H1 (cell line): ENCODE measurements around the gene HSPA1A. TPM values are rescaled to one million over a fixed set of nuclear protein-coding genes. Genes with fewer than 3 reads are reported as not detected.
A peak's percentile ranks its signal among the peaks of the same experiment; 100 is the strongest.

Source experiments
- CTCF ChIA-PET: fragments of 300-600 bp; sonication (Branson Sonifier 250); formaldehyde crosslinking; loops from one replicate; lab custom pipeline; 2021; ENCODE audit not compliant: partially characterized antibody; lab: Charles Lee
- POLR2A ChIA-PET: fragments of 300-600 bp; sonication (Branson Sonifier 250); formaldehyde crosslinking; loops from one replicate; lab custom pipeline; 2021; ENCODE audit warnings: inconsistent platforms; ENCODE audit not compliant: partially characterized antibody; lab: Charles Lee
- DNase-seq, 2 experiments: peaks; one replicate each; pipeline versions ENCODE4 v3.0.0 to v3.0.0-alpha.2; 2010 to 2022; ENCODE audit warnings: low spot score in 2 of 2, low read depth in 1 of 2, mixed read lengths in 1 of 2
- FAIRE-seq: peaks from 2 replicates; lab custom pipeline; 2011; peaks lifted over from hg19 to GRCh38; lab: Jason Lieb, UNC
- H2AFZ ChIP-seq: 2 replicates; pipeline ENCODE4 v1.8.1; 2012; ENCODE audit warnings: low read length, inconsistent platforms
- H2AK5ac ChIP-seq: 2 replicates; pipeline ENCODE4 v1.6.1; 2013; ENCODE audit warnings: low read depth, low read length
- H2BK120ac ChIP-seq: replicated peaks from 2 replicates; pipeline ENCODE3; 2013; ENCODE audit warnings: low read depth, low read length, inconsistent platforms
- H2BK12ac ChIP-seq: 2 replicates; pipeline ENCODE4 v1.6.1; 2013; ENCODE audit warnings: low read depth, low read length
- H2BK15ac ChIP-seq: 2 replicates; pipeline ENCODE4 v1.6.1; 2013; ENCODE audit warnings: low read length
- H2BK20ac ChIP-seq: 2 replicates; pipeline ENCODE4 v1.6.1; 2013; ENCODE audit warnings: low read length
- H2BK5ac ChIP-seq: 2 replicates; pipeline ENCODE4 v1.6.1; 2013; ENCODE audit warnings: low read depth, low read length
- H3K14ac ChIP-seq: 2 replicates; pipeline ENCODE4 v1.6.1; 2013; ENCODE audit warnings: inconsistent platforms; ENCODE audit not compliant: insufficient read length
- H3K18ac ChIP-seq: 2 replicates; pipeline ENCODE4 v1.6.1; 2013; ENCODE audit warnings: low read length; ENCODE audit errors: extremely low read depth
- H3K23ac ChIP-seq: 2 replicates; pipeline ENCODE4 v1.6.1; 2013; ENCODE audit warnings: inconsistent platforms; ENCODE audit not compliant: insufficient read length
- H3K23me2 ChIP-seq: 2 replicates; pipeline ENCODE4 v1.6.1; 2013; ENCODE audit warnings: low read depth, low read length
- H3K27ac ChIP-seq: 2 replicates; pipeline ENCODE4 v1.6.1; 2011; ENCODE audit warnings: low read depth, low read length, inconsistent platforms
- H3K27me3 ChIP-seq, 4 experiments: replicated peaks in 1 of 4; 1 replicate in 1 of 4; 2 replicates in 3 of 4; pipeline versions ENCODE4 v1.6.1 to v1.8.1; 2011 to 2013; ENCODE audit warnings: low read length in 3 of 4, mild to moderate bottlenecking in 3 of 4, inconsistent platforms in 2 of 4, mixed read lengths in 2 of 4, moderate library complexity in 1 of 4; ENCODE audit not compliant: control insufficient read depth in 3 of 4, insufficient read depth in 3 of 4; ENCODE audit errors: extremely low read depth in 1 of 4
- H3K36me3 ChIP-seq, 4 experiments: 2 replicates each; pipeline versions ENCODE4 v1.6.1 to v1.8.1; 2011 to 2013; ENCODE audit warnings: mild to moderate bottlenecking in 4 of 4, low read length in 3 of 4, moderate library complexity in 2 of 4, control low read depth in 1 of 4, inconsistent platforms in 1 of 4; ENCODE audit not compliant: insufficient read depth in 4 of 4, control insufficient read depth in 2 of 4
- H3K4ac ChIP-seq: replicated peaks from 2 replicates; pipeline ENCODE3; 2013; ENCODE audit warnings: low read length, low read depth, mixed read lengths, inconsistent platforms; ENCODE audit not compliant: insufficient read length
- H3K4me1 ChIP-seq, 4 experiments: replicated peaks in 1 of 4; 1 replicate in 1 of 4; 2 replicates in 3 of 4; pipeline versions ENCODE4 v1.6.1 to v1.8.1; 2011 to 2013; ENCODE audit warnings: low read length in 3 of 4, inconsistent platforms in 2 of 4, mixed read lengths in 1 of 4; ENCODE audit not compliant: insufficient read depth in 4 of 4, control insufficient read depth in 3 of 4
- H3K4me2 ChIP-seq, 2 experiments: 2 replicates each; pipeline versions ENCODE4 v1.6.1 to v1.8.1; 2011 to 2013; ENCODE audit warnings: low read depth in 2 of 2, low read length in 2 of 2, control low read depth in 1 of 2, inconsistent platforms in 1 of 2, mild to moderate bottlenecking in 1 of 2; ENCODE audit not compliant: insufficient read depth in 1 of 2
- H3K4me3 ChIP-seq, 4 experiments: fragments of 200-600, 300-600 bp in 1 of 4; sonication (generic), shearing (Covaris generic), sonication (Bioruptor Twin) in 1 of 4; 2 replicates each; pipeline versions ENCODE4 v1.5.1 to v1.8.1; 2011 to 2016; ENCODE audit warnings: low read length in 4 of 4, low read depth in 3 of 4, control low read depth in 2 of 4, inconsistent platforms in 2 of 4, mild to moderate bottlenecking in 2 of 4, mixed read lengths in 1 of 4, moderate library complexity in 1 of 4; ENCODE audit not compliant: insufficient read depth in 2 of 4; ENCODE audit errors: extremely low read depth in 1 of 4
- H3K56ac ChIP-seq: replicated peaks from 2 replicates; pipeline ENCODE3; 2013; ENCODE audit warnings: low read depth, mild to moderate bottlenecking, mixed read lengths, low read length, inconsistent platforms; ENCODE audit not compliant: insufficient read length
- H3K79me1 ChIP-seq: 2 replicates; pipeline ENCODE4 v1.6.1; 2013; ENCODE audit warnings: low read depth, low read length, control low read depth
- H3K79me2 ChIP-seq, 2 experiments: 2 replicates each; pipeline versions ENCODE4 v1.6.1 to v1.8.1; 2012 to 2013; ENCODE audit warnings: low read length in 2 of 2, mild to moderate bottlenecking in 2 of 2, inconsistent platforms in 1 of 2; ENCODE audit not compliant: insufficient read depth in 2 of 2, control insufficient read depth in 1 of 2
- H3K9ac ChIP-seq, 4 experiments: replicated peaks in 1 of 4; 1 replicate in 1 of 4; 2 replicates in 3 of 4; pipeline versions ENCODE4 v1.6.1 to v1.8.1; 2011 to 2013; ENCODE audit warnings: low read depth in 3 of 4, low read length in 3 of 4, control low read depth in 2 of 4, mild to moderate bottlenecking in 2 of 4, moderate library complexity in 2 of 4, inconsistent platforms in 1 of 4; ENCODE audit errors: extremely low read depth in 1 of 4
- H3K9me3 ChIP-seq, 2 experiments: 2 replicates each; pipeline versions ENCODE4 v1.6.1 to v1.8.1; 2012 to 2013; ENCODE audit warnings: mild to moderate bottlenecking in 2 of 2, moderate library complexity in 2 of 2, control low read depth in 1 of 2, inconsistent platforms in 1 of 2, low read depth in 1 of 2, low read length in 1 of 2, mixed read lengths in 1 of 2; ENCODE audit not compliant: insufficient read depth in 2 of 2
- H4K20me1 ChIP-seq, 2 experiments: replicated peaks in 1 of 2; 2 replicates each; pipeline versions ENCODE3 to v1.8.1; 2011 to 2013; ENCODE audit warnings: inconsistent platforms in 2 of 2, low read length in 2 of 2, mild to moderate bottlenecking in 1 of 2; ENCODE audit not compliant: insufficient read depth in 2 of 2, control insufficient read depth in 1 of 2
- H4K5ac ChIP-seq: 2 replicates; pipeline ENCODE4 v1.6.1; 2013; ENCODE audit warnings: low read length, low read depth, mixed read lengths, inconsistent platforms; ENCODE audit not compliant: insufficient read length
- H4K8ac ChIP-seq: 2 replicates; pipeline ENCODE4 v1.8.0; 2013; ENCODE audit warnings: mild to moderate bottlenecking, moderate library complexity, low read length, inconsistent platforms; ENCODE audit not compliant: insufficient read depth; ENCODE audit errors: extremely low read depth
- H4K91ac ChIP-seq: replicated peaks from 2 replicates; pipeline ENCODE3; 2013; ENCODE audit warnings: low read length, mixed read lengths, inconsistent platforms; ENCODE audit not compliant: insufficient read length
- PHF8 ChIP-seq: fragments of 200-600 bp; sonication (generic); conservative IDR thresholded peaks from 2 replicates; pipeline ENCODE4 v1.7.1; 2012; ENCODE audit warnings: low read depth, mild to moderate bottlenecking, inconsistent platforms, low read length, moderate library complexity
- RFX5 ChIP-seq: IDR thresholded peaks from 2 replicates; pipeline ENCODE4 v1.6.1; 2011; ENCODE audit warnings: low read depth, low read length, improper control_type of control experiment, borderline replicate concordance
- SUZ12 ChIP-seq: fragments of 200-600 bp; sonication (generic); IDR thresholded peaks from 2 replicates; pipeline ENCODE4 v1.6.1; 2012; ENCODE audit warnings: mild to moderate bottlenecking, inconsistent platforms, low read length, moderate library complexity, mixed read lengths
- TEAD4 ChIP-seq: IDR thresholded peaks from 2 replicates; pipeline ENCODE4 v1.6.1; 2012; ENCODE audit warnings: low read depth, low read length, inconsistent platforms, mixed read lengths
- WGBS, 2 experiments: shearing (Covaris generic) in 1 of 2; methylation state at CpG; one replicate each; pipeline versions ENCODE4 v1.1.6 to v1.1.7; 2013 to 2015; ENCODE audit warnings: low lambda C conversion rate in 2 of 2, mixed read lengths in 2 of 2, inconsistent platforms in 1 of 2, low coverage in 1 of 2, missing lambda C conversion rate in 1 of 2; ENCODE audit not compliant: insufficient replicate concordance in 2 of 2, insufficient coverage in 1 of 2, insufficient read length in 1 of 2; ENCODE audit errors: extremely low coverage in 1 of 2, missing lambda C conversion rate in 1 of 2; 5-methylcytosine and 5-hydroxymethylcytosine counted together
- polyA plus RNA-seq, 7 experiments: library from polyadenylated mRNA; depleted of rRNA in 3 of 7; stranded (reverse) in 5 of 7; unstranded in 2 of 7; fragments of >200 nt in 5 of 7; fragments of 200-250 nt in 2 of 7; gene quantifications; 1 replicate in 5 of 7; 2 replicates in 1 of 7; 4 replicates in 1 of 7; pipeline versions ENCODE4 v1.2.1 to v1.2.3, GENCODE V29; 2011 to 2013; ENCODE audit warnings: missing spikeins in 2 of 7, mixed read lengths in 2 of 7
- total RNA-seq: library from RNA; stranded (reverse); fragmentation: NEBNext Ultra II Directional; extraction: Animal tissue kit (Norgen Biotek cat#: 25700); gene quantifications from 2 replicates; pipeline ENCODE4 v1.2.1, GENCODE V29; 2021
- TF ChIP-seq, protein P1 (sequence below): IDR thresholded peaks from 2 replicates; pipeline ENCODE4 v1.6.1; 2011; ENCODE audit warnings: low read length, improper control_type of control experiment

The HSPA1A gene
- total and polyA plus RNA-seq, 2 of the 8 experiments (the other 6 are each of a cell fraction or from before 2014, with no cell fraction given), result 40.7 to 54.0 TPM

DNA sequence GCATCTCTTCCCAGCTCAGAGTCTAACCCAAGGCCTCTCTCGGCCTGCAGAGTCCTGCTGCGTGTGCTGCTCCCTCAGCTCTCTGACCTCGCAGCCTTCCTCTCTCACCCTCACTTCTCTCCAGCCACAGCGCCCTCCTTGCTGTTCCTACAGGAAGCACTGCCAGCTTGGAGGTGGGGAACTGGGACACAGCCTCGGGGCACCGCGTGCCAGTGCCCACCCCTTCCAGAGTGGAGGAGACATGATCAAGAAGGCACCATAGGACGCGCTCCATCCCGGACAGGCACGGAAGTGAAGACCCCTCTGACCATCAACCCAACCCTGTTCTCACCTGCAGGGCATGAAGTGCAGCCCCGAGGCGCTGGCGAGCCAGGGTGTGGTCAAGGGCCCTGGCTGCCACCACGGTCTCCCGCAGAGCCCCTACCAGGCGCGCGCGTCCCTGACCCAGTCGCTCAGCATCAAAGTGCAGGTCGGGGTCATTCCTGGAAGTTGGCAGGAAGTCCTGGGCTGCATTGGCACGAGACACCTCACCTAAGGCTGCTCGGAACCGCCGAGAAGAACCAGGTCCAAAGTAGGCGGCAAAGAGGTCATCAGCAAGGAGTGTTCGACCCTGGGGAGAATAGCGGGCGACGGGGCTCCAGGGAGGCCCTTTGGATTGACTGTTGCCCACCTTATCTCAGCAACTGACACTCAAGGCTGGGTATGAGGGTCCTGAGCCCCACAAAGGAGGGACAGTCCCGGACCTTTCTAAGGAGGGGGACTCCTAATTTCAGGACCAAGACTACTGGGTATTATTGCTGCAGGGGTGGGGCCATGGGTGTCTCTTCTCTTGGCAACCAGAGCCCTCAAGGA, 39.5 kb upstream of the HSPA1A start:
- no peak overlapping the region for H4K8ac ChIP-seq
- peaks cover 5 to 26% (median 20%) of the 10 kb centered on the region in 4 experiments; a peak in 7 of 8 replicates for H3K36me3 ChIP-seq
- H3K79me2 ChIP-seq, result no peaks in the 10 kb centered on the region
- H2BK12ac ChIP-seq, result 0 out of 2 replicates have a peak overlapping the region, but pooled peaks have one; percentile 27
- no peak overlapping the region for H2AFZ ChIP-seq
- no peak overlapping the region for H2BK15ac ChIP-seq
- no peak overlapping the region for H3K56ac ChIP-seq
- peaks cover 0 to 7% (median 3%) of the 10 kb centered on the region in 4 experiments; a peak in 4 of 7 replicates for H3K4me1 ChIP-seq
- H2BK5ac ChIP-seq, result no peak overlapping the region
- H3K18ac ChIP-seq, result no peak overlapping the region
- ChIA-PET CTCF (interaction anchor here (0.7 to 14.4 kb wide), 9 partner anchors 9 to 230 kb away, joined by 3 to 228 read pairs (median 4); partner anchors contain the start of genes ATP6V1G2, DDAH2, LY6G6D and MPIG6B), POLR2A (interaction anchor here (0.6 to 10.7 kb wide), 19 partner anchors 9 to 308 kb away, joined by 3 to 85 read pairs (median 4); partner anchors contain the start of genes C6orf47, DDAH2, DXO and GPANK1)
- H4K5ac ChIP-seq, result no peak overlapping the region
- FAIRE-seq (no peak), DNase-seq (no peak)
- no peaks in the 10 kb centered on the region for H3K9me3 ChIP-seq
- WGBS, 2 experiments, result 93% methylated on average over 32 of the region's 32 CpGs; no CpG with 5 or more reads in 1 of the 2 experiments
- H3K27me3 ChIP-seq, result no peaks in the 10 kb centered on the region
- H4K20me1 ChIP-seq, result no peaks in the 10 kb centered on the region
- H3K23me2 ChIP-seq, result no peaks in the 10 kb centered on the region
- H3K4me3 ChIP-seq, result no peak overlapping the region
- H3K4ac ChIP-seq, result no peak overlapping the region
- H3K14ac ChIP-seq, result no peak overlapping the region
- H3K79me1 ChIP-seq, result no peaks in the 10 kb centered on the region
- no peak overlapping the region for H4K91ac ChIP-seq
- no peak for TF ChIP-seq TEAD4
- no peak for TF ChIP-seq PHF8
- TF ChIP-seq, protein P1, sequence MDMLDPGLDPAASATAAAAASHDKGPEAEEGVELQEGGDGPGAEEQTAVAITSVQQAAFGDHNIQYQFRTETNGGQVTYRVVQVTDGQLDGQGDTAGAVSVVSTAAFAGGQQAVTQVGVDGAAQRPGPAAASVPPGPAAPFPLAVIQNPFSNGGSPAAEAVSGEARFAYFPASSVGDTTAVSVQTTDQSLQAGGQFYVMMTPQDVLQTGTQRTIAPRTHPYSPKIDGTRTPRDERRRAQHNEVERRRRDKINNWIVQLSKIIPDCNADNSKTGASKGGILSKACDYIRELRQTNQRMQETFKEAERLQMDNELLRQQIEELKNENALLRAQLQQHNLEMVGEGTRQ, result no peak
- no peak for TF ChIP-seq SUZ12
- TF ChIP-seq RFX5, result no peak
- TF ChIP-seq, all 59 proteins: peak for 0
- Histone ChIP-seq H3K4me2 (no peak overlapping the region), H3K27ac (no peak overlapping the region), H3K9ac (no peak overlapping the region), H2BK20ac (no peak overlapping the region), H2BK120ac (no peak overlapping the region), H3K23ac (no peak overlapping the region), H2AK5ac (no peak overlapping the region)
